Adipose tissue (tissue), 3 donors: ENCODE results near the gene KAT2B. TPM values are rescaled to one million over a fixed set of nuclear protein-coding genes. Genes with fewer than 3 reads are reported as not detected.

Experiments
- H3K27ac ChIP-seq: one replicate; pipeline ENCODE4 v1.5.1; 2013; ENCODE audit warnings: low read depth, low read length
- WGBS, 3 donors: extraction: QIAGEN DNeasy Blood & Tissue Kit; methylation state at CpG; one replicate each; pipeline ENCODE4 v1.1.7; 2013; 5-methylcytosine and 5-hydroxymethylcytosine counted together
- polyA plus RNA-seq, 3 donors: library from polyadenylated mRNA; stranded (reverse); fragments of 200-250 nt; gene quantifications; one replicate each; pipeline ENCODE4 v1.2.3, GENCODE V29; 2013
- donor health status: healthy with polysubstance abuse.
- donor health status: Bipolar disorder and iron deficiency.
- donor health status: healthy.

Gene KAT2B
- polyA plus RNA-seq, 3 donors: 7.8 to 20.8 (median 10.0) TPM

- 35 to 71% (median 69%) methylated on average over 2 of the region's 2 CpGs for WGBS, 3 donors
- H3K27ac ChIP-seq: no peak overlapping the region
Measured at GRCh38 chr3:20108869-20109268, 68.6 kb downstream of the KAT2B start.

- 91 to 92% (median 92%) methylated on average over 5 of the region's 5 CpGs for WGBS, 3 donors
- no peak overlapping the region for H3K27ac ChIP-seq
Measured at GRCh38 chr3:20110826-20111225, 70.6 kb downstream of the KAT2B start.

GRCh38 chr3:20111836-20112235 lies 71.6 kb downstream of the KAT2B start:
- 90 to 94% (median 92%) methylated on average over 6 of the region's 6 CpGs for WGBS, 3 donors
- no peak overlapping the region for H3K27ac ChIP-seq

- WGBS, 3 donors: 86 to 89% (median 88%) methylated on average over 3 of the region's 3 CpGs
Measured at GRCh38 chr3:20121088-20121487, 80.8 kb downstream of the KAT2B start.

GRCh38 chr3:20123131-20123652 lies 82.9 kb downstream of the KAT2B start:
- H3K27ac ChIP-seq: no peak overlapping the region
- WGBS, 3 donors: 86 to 96% (median 95%) methylated on average over 2 of the region's 2 CpGs

More at GRCh38 chr3:20121088-20121487, 80.8 kb downstream of the KAT2B start:
- no peak overlapping the region for H3K27ac ChIP-seq

- WGBS, 3 donors: 85 to 94% (median 92%) methylated on average over 2 to 4 of the region's 4 CpGs
- H3K27ac ChIP-seq: no peak overlapping the region
Measured at GRCh38 chr3:20125289-20125688, 85.0 kb downstream of the KAT2B start.

- 66 to 91% (median 69%) methylated on average over 10 of the region's 10 CpGs for WGBS, 3 donors
- H3K27ac ChIP-seq: no peak overlapping the region
Measured at GRCh38 chr3:20125897-20126296, 85.7 kb downstream of the KAT2B start.

- 72 to 79% (median 74%) methylated on average over 2 of the region's 2 CpGs for WGBS, 3 donors
- no peak overlapping the region for H3K27ac ChIP-seq
Measured at GRCh38 chr3:20128358-20128757, 88.1 kb downstream of the KAT2B start.

- no peak overlapping the region for H3K27ac ChIP-seq
- 80 to 89% (median 89%) methylated on average over 7 of the region's 7 CpGs for WGBS, 3 donors
Measured at GRCh38 chr3:20130106-20130505, 89.9 kb downstream of the KAT2B start.

- WGBS, 3 donors: 81 to 98% (median 90%) methylated on average over 1 of the region's 1 CpG
- H3K27ac ChIP-seq: no peak overlapping the region
Measured at GRCh38 chr3:20136231-20136630, 96.0 kb downstream of the KAT2B start.

- no peak overlapping the region for H3K27ac ChIP-seq
- 80 to 88% (median 83%) methylated on average over 4 of the region's 4 CpGs for WGBS, 3 donors
Measured at GRCh38 chr3:20137647-20138046, 97.4 kb downstream of the KAT2B start.

- H3K27ac ChIP-seq: no peak overlapping the region
- WGBS, 3 donors: 49 to 70% (median 66%) methylated on average over 2 of the region's 2 CpGs
Measured at GRCh38 chr3:20140881-20141280, 100.6 kb downstream of the KAT2B start.

GRCh38 chr3:20141316-20141715 lies 101.1 kb downstream of the KAT2B start:
- no peak overlapping the region for H3K27ac ChIP-seq
- WGBS, 3 donors: 53 to 58% (median 57%) methylated on average over 2 of the region's 2 CpGs

- H3K27ac ChIP-seq: no peak overlapping the region
- 56 to 62% (median 56%) methylated on average over 7 of the region's 7 CpGs for WGBS, 3 donors
Measured at GRCh38 chr3:20141851-20142250, 101.6 kb downstream of the KAT2B start.

- no peak overlapping the region for H3K27ac ChIP-seq
- WGBS, 3 donors: 95 to 99% (median 98%) methylated on average over 4 of the region's 4 CpGs
Measured at GRCh38 chr3:20142517-20142916, 102.3 kb downstream of the KAT2B start.

- 97 to 100% (median 97%) methylated on average over 2 of the region's 2 CpGs for WGBS, 3 donors
- no peak overlapping the region for H3K27ac ChIP-seq
Measured at GRCh38 chr3:20143519-20143918, 103.3 kb downstream of the KAT2B start.

- no peak overlapping the region for H3K27ac ChIP-seq
- 88 to 93% (median 91%) methylated on average over 2 of the region's 2 CpGs for WGBS, 3 donors
Measured at GRCh38 chr3:20145874-20146273, 105.6 kb downstream of the KAT2B start.

- H3K27ac ChIP-seq: no peak overlapping the region
- 86 to 93% (median 93%) methylated on average over 8 of the region's 8 CpGs for WGBS, 3 donors
Measured at GRCh38 chr3:20146301-20146700, 106.1 kb downstream of the KAT2B start.

- H3K27ac ChIP-seq: no peak overlapping the region
Measured at GRCh38 chr3:20147361-20147760, 107.1 kb downstream of the KAT2B start.

GRCh38 chr3:20148466-20148865 lies 108.2 kb downstream of the KAT2B start:
- no peak overlapping the region for H3K27ac ChIP-seq
- 90 to 93% (median 91%) methylated on average over 10 of the region's 10 CpGs for WGBS, 3 donors

GRCh38 chr3:20154078-20154477 lies 113.8 kb downstream of the KAT2B start:
- H3K27ac ChIP-seq: no peak overlapping the region
- WGBS, 3 donors: 98 to 100% (median 98%) methylated on average over 1 of the region's 1 CpG
